ENCODE measurements around the gene TCF12. TPM values are rescaled to one million over a fixed set of nuclear protein-coding genes. Genes with fewer than 3 reads are reported as not detected.

The TCF12 gene
- total and polyA plus RNA-seq, 2 donors (not counting 3 experiments of a cell fraction or from before 2014, with no cell fraction given) = 72.1 to 133 TPM

DNA sequence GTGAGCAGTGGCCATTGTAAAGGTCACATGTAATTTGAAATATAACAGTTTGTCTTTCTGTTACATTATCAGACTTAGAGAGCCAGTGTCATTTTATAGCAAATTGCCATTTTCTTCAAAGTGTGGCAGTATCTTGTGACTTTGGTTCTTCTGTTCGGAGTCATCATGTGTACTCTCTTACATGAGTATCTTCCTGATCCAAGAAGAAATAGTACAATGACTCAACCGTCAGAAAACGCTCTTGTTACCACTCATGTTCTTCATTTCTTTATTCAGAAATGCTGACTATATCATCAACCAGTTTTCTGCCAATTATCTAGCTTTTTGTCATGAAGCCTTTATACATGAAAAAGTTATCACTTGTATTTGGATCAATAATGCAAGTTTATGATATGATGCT, 364.2 kb downstream of the TCF12 start:
- Histone ChIP-seq H3K36me3 (ENCODE audit: control insufficient read depth in 2 of 2, extremely low read depth in 1 of 2, insufficient read depth in 2 of 2, low read length in 2 of 2) (peaks cover 11 to 16% of the 10 kb centered on the region in 2 experiments), H3K79me2 (ENCODE audit: control insufficient read depth, insufficient read depth, low read length) (no peaks in the 10 kb centered on the region), H3K9ac (replicated peaks; ENCODE audit: extremely low read depth, insufficient read depth, low read length) (no peak overlapping the region), H3K9me1 (replicated peaks; ENCODE audit: control insufficient read depth, extremely low read depth, insufficient read depth, low read length) (no peaks in the 10 kb centered on the region), H3K27ac (ENCODE audit: insufficient read depth, low read depth, low read length) (no peak overlapping the region), H2AFZ (ENCODE audit: low read depth, low read length) (no peak overlapping the region), H3K4me3 (replicated peaks in 1 of 3; ENCODE audit: insufficient read depth in 1 of 3, low read depth in 1 of 3, low read length in 3 of 3) (no peak overlapping the region), H3K27me3 (ENCODE audit: control insufficient read depth in 2 of 2, insufficient read depth in 2 of 2, low read length in 2 of 2) (no peaks in the 10 kb centered on the region), H3K4me1 (ENCODE audit: control insufficient read depth, extremely low read depth, insufficient read depth, low read length) (no peaks in the 10 kb centered on the region), H3K9me3 (replicated peaks; ENCODE audit: control insufficient read depth, insufficient read depth, low read length) (no peaks in the 10 kb centered on the region), H4K20me1 (replicated peaks; ENCODE audit: control insufficient read depth, extremely low read depth, insufficient read depth, low read length) (no peaks in the 10 kb centered on the region), H3K4me2 (ENCODE audit: insufficient read depth, low read length) (no peak overlapping the region)
- TF ChIP-seq POLR2A (IDR thresholded peaks at IDR 0.05; ENCODE audit: low read depth, low read length) (no peak), EZH2 (IDR thresholded peaks at IDR 0.05; ENCODE audit: borderline replicate concordance, low read depth, low read length, severe bottlenecking) (no peak), MAX (IDR thresholded peaks at IDR 0.05; ENCODE audit: insufficient read depth, insufficient read length) (no peak), JUN (IDR thresholded peaks at IDR 0.05; ENCODE audit: borderline replicate concordance, insufficient read depth, insufficient read length, low read depth) (no peak), MYC (IDR thresholded peaks at IDR 0.05; ENCODE audit: low read depth, low read length) (no peak), FOS (IDR thresholded peaks at IDR 0.05; ENCODE audit: borderline replicate concordance, insufficient read depth, low read length) (no peak), POLR2AphosphoS5 (IDR thresholded peaks at IDR 0.05; ENCODE audit: insufficient read depth, low read depth, low read length) (no peak), CTCF (IDR thresholded peaks at IDR 0.05; ENCODE audit: extremely low read depth in 1 of 2, insufficient read depth in 1 of 2, low read depth in 1 of 2, low read length in 2 of 2) (no peak), GATA2 (IDR thresholded peaks at IDR 0.05; ENCODE audit: insufficient read depth, insufficient read length, low read depth, low read length) (no peak)
- intact Hi-C loops (cut with micrococcal nuclease) = no loop called here
- POLR2A ChIA-PET = no interaction called here
- BruUV-seq (replicated peaks) = no TSS peak
- FAIRE-seq = no peak
- dilution Hi-C loops (cut with MboI; ENCODE audit: extremely low pct_ligation_motif_present, low sequenced_read_pairs) = no loop called here
- CTCF ChIA-PET = no interaction called here
- DNase-seq (ENCODE audit: low read depth, low spot score) = no peak
